Sigmoid colon (tissue), 4 donors: ENCODE results near the gene FLRT1.

Experiments
- POLR2A ChIP-seq, 2 donors: fragments of 450-650 bp; IDR thresholded peaks; one replicate each; pipeline ENCODE4 v1.6.1; 2016; ENCODE audit warnings: antibody characterized with exemption in 2 of 2, mild to moderate bottlenecking in 2 of 2, moderate library complexity in 2 of 2
- POLR2AphosphoS5 ChIP-seq, 4 donors: sonication (generic); formaldehyde crosslinking; IDR thresholded peaks; one replicate each; pipeline ENCODE4 v1.6.1; 2017; ENCODE audit warnings: antibody characterized with exemption in 4 of 4
- TF ChIP-seq, protein P1 (sequence below), 4 experiments: fragments of 450-650 bp in 3 of 4; fragments of 200-600 bp in 1 of 4; IDR thresholded peaks; one replicate each; pipeline ENCODE4 v1.5.1; 2016 to 2019; ENCODE audit warnings: antibody characterized with exemption in 4 of 4, mild to moderate bottlenecking in 3 of 4, moderate library complexity in 2 of 4

- TF ChIP-seq, protein P1, sequence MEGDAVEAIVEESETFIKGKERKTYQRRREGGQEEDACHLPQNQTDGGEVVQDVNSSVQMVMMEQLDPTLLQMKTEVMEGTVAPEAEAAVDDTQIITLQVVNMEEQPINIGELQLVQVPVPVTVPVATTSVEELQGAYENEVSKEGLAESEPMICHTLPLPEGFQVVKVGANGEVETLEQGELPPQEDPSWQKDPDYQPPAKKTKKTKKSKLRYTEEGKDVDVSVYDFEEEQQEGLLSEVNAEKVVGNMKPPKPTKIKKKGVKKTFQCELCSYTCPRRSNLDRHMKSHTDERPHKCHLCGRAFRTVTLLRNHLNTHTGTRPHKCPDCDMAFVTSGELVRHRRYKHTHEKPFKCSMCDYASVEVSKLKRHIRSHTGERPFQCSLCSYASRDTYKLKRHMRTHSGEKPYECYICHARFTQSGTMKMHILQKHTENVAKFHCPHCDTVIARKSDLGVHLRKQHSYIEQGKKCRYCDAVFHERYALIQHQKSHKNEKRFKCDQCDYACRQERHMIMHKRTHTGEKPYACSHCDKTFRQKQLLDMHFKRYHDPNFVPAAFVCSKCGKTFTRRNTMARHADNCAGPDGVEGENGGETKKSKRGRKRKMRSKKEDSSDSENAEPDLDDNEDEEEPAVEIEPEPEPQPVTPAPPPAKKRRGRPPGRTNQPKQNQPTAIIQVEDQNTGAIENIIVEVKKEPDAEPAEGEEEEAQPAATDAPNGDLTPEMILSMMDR (IDR thresholded peaks at IDR 0.05): no peak
- TF ChIP-seq POLR2A (IDR thresholded peaks at IDR 0.05) (no peak), POLR2AphosphoS5 (IDR thresholded peaks at IDR 0.05) (no peak)
Measured at GRCh38 chr11:64009710-64010109, 26.0 kb upstream of the FLRT1 start.
